Measurements from ENCODE around the gene DIRAS2. TPM values are rescaled to one million over a fixed set of nuclear protein-coding genes. Genes with fewer than 3 reads are reported as not detected.

Gene DIRAS2, protein sequence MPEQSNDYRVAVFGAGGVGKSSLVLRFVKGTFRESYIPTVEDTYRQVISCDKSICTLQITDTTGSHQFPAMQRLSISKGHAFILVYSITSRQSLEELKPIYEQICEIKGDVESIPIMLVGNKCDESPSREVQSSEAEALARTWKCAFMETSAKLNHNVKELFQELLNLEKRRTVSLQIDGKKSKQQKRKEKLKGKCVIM
- total RNA-seq = 0.78 and 3.6 TPM in 2 replicates

DNA sequence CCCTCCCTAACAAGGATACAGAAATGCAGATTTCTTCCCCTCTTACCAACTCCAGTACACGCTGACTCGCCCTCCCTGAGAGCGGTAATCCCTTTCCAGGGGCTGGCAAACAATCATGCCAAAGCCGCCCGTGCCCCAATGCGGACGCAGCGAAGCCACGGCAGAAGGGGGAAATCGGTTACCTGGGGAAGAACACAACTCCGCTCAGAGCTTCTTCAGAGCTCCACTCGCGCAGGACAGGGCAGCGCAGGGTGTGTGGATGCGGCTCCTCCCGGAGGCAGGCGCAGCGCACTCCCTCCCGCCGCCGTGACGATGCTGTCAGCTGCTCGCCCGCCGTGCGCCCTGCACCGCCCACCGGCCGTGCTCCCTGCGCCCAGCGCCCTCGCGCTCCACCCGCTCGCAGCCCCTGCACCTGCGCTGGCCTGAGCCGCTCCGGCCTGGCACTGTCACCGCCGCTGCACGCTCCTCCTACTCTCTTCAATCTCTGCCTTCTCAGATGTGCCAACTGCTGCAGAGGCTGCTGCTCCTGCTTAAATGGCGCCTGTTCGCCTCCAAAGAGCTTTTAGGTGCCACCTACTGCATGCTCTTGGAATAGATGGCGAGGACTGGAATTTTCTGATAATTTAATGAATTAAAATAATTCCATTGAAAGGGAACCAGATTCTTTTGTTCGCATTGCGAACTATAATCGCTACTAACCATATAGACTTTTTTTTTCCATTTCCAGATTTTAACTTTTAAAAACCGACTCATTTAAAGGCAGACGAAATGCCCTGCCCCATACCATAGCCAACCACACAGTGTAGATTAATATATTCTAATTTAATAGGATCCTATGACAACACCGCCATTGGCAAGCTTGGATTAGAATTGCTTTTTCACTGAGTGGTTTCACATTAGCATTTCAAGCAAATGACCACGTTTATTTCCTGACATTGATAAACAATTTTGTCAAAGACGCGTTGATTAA, at the start of gene DIRAS2:
TSS of gene DIRAS2 (minus strand) at position 255 of the 970 bp plus-strand sequence. CDS start 28,997 bp downstream, outside the sequence.

Other genes starting within 250 kb of the DIRAS2 start
- not detected in 2 replicates for gene SYK, start 159.0 kb upstream of the DIRAS2 start, total RNA-seq

Data from smooth muscle cell of the umbilical artery (primary cell).